HL-60 (cell line): ENCODE results near the gene HIPK2.

Experiments used
- DNase-seq, 2 experiments: peaks; one replicate each; pipeline ENCODE4 v3.0.0-alpha.2; 2010 to 2020; ENCODE audit warnings: low read depth in 1 of 2, low spot score in 1 of 2
- H3K27ac ChIP-seq: fragments of 250-450 bp; sonication (Bioruptor Pico); replicated peaks from 2 replicates; pipeline ENCODE4 v1.5.1; 2020; ENCODE audit warnings: mild to moderate bottlenecking, moderate library complexity
- H3K27me3 ChIP-seq: fragments of 250-450 bp; sonication (Bioruptor Pico); 2 replicates; pipeline ENCODE4 v1.5.1; 2021; ENCODE audit warnings: mild to moderate bottlenecking, moderate library complexity; ENCODE audit not compliant: insufficient read depth, poor library complexity, severe bottlenecking
- H3K4me3 ChIP-seq: replicated peaks from 2 replicates; pipeline ENCODE4 v1.5.1; 2011; ENCODE audit warnings: mild to moderate bottlenecking, control low read depth, low read length; ENCODE audit not compliant: insufficient read depth
- CTCF ChIP-seq: IDR thresholded peaks from one replicate; pipeline ENCODE4 v1.5.1; 2011; ENCODE audit warnings: low read length, control low read depth, inconsistent platforms; ENCODE audit not compliant: insufficient read depth
- GABPA ChIP-seq: IDR thresholded peaks from 2 replicates; pipeline ENCODE4 v1.6.1; 2012; ENCODE audit warnings: low read depth
- POLR2AphosphoS5 ChIP-seq: IDR thresholded peaks from 2 replicates; pipeline ENCODE4 v1.6.1; 2012; ENCODE audit warnings: low read depth
- REST ChIP-seq: IDR thresholded peaks from 2 replicates; pipeline ENCODE4 v1.6.1; 2012; ENCODE audit warnings: low read depth; ENCODE audit not compliant: insufficient replicate concordance
- SPI1 ChIP-seq: IDR thresholded peaks from 2 replicates; pipeline ENCODE4 v1.6.1; 2012; ENCODE audit warnings: low read depth, mild to moderate bottlenecking, borderline replicate concordance

Gene HIPK2

GRCh38 chr7:139721417-139721816 lies 56.4 kb downstream of the HIPK2 start:
- no peak for DNase-seq
- H3K27me3 ChIP-seq: no peaks in the 10 kb centered on the region
- H3K4me3 ChIP-seq: no peak overlapping the region
- TF ChIP-seq CTCF (no peak), POLR2AphosphoS5 (no peak), REST (no peak), GABPA (no peak), SPI1 (no peak)
- H3K27ac ChIP-seq: peak overlapping the region; percentile 18; the same call in 1 of the 2 replicates

GRCh38 chr7:139720705-139721231 lies 57.0 kb downstream of the HIPK2 start:
- no peak for DNase-seq
- TF ChIP-seq SPI1 (no peak), REST (no peak), GABPA (no peak), POLR2AphosphoS5 (no peak), CTCF (no peak)
- no peaks in the 10 kb centered on the region for H3K27me3 ChIP-seq
- H3K4me3 ChIP-seq: no peak overlapping the region
- peak overlapping the region; percentile 18; the same call in 1 of the 2 replicates for H3K27ac ChIP-seq

- no peak overlapping the region for H3K4me3 ChIP-seq
- TF ChIP-seq CTCF: no peak
- no peak for TF ChIP-seq GABPA
- no peak for DNase-seq
- H3K27me3 ChIP-seq: no peaks in the 10 kb centered on the region
- H3K27ac ChIP-seq: peak overlapping the region; percentile 57; the same call in 1 of the 2 replicates
Observed at GRCh38 chr7:139720186-139720585, 57.6 kb downstream of the HIPK2 start.

DNA sequence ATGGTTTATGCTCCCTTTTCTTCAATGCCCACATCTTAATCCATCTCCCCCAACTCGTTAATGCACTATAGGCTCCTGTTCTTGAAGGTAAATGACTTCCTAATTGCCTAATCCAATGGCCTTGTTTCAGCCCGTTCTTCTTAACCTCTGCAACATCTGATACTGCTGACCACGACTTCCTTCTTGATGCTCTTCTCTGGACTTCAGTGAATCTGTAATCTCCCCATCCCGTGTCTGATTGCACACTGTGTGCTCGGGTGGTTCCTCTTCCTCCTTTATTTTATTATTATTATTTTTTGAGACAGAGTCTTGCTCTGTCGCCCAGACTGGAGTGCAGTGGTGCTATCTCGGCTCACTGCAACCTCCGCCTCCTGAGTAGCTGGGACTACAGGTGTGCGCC lies 58.9 kb downstream of the HIPK2 start:
- peak overlapping the region; percentile 57 for H3K27ac ChIP-seq
- peak; percentile 82 to 84 for DNase-seq
- TF ChIP-seq GABPA: no peak
- TF ChIP-seq SPI1: peak; percentile 34; the same call in 1 of the 2 replicates
- no peak for TF ChIP-seq CTCF
- no peak for TF ChIP-seq POLR2AphosphoS5
- H3K4me3 ChIP-seq: no peak overlapping the region
- no peaks in the 10 kb centered on the region for H3K27me3 ChIP-seq
